Measurements from ENCODE around the gene MAGI3.

GRCh38 chr1:113507552-113508214 is 117.4 kb downstream of the MAGI3 start:
- TF ChIP-seq CTCF (IDR thresholded peaks at IDR 0.05; ENCODE audit: low read length): no peak
- TF ChIP-seq EZH2 (IDR thresholded peaks at IDR 0.05; ENCODE audit: borderline replicate concordance, low read length): no peak

Measured in OCI-LY1 (cell line).